Heart right ventricle (tissue), 16 donors: ENCODE measurements around the gene SRMS. TPM values are rescaled to one million over a fixed set of nuclear protein-coding genes. Genes with fewer than 3 reads are reported as not detected.

Source experiments
- ATAC-seq, 8 donors: fragments of 200-7000 bp; cut with Tn5 transposase; one replicate each; pipeline ENCODE4 v1.9.1; 2020; ENCODE audit warnings: mild to moderate bottlenecking in 8 of 8, moderate library complexity in 8 of 8, moderate number of reproducible peaks in 1 of 8
- DNase-seq, 2 donors: peaks; one replicate each; pipeline ENCODE4 v3.0.0-alpha.2; 2020
- H3K27ac ChIP-seq, 10 donors: fragments of 200-600 bp; sonication (generic) in 2 of 10; one replicate each; pipeline versions ENCODE4 v1.5.0 to v1.8.0; 2020 to 2022; ENCODE audit warnings: mild to moderate bottlenecking in 3 of 10
- H3K27me3 ChIP-seq, 7 donors: fragments of 200-600 bp; one replicate each; pipeline ENCODE4 v1.8.0; 2021 to 2022; ENCODE audit warnings: mild to moderate bottlenecking in 2 of 7
- H3K36me3 ChIP-seq, 9 donors: fragments of 200-600 bp; sonication (generic) in 1 of 9; one replicate each; pipeline versions ENCODE4 v1.5.0 to v1.8.0; 2020 to 2022; ENCODE audit warnings: mild to moderate bottlenecking in 2 of 9
- H3K4me1 ChIP-seq, 9 donors: fragments of 200-600 bp; sonication (generic) in 1 of 9; one replicate each; pipeline versions ENCODE4 v1.5.0 to v1.8.0; 2020 to 2022; ENCODE audit warnings: mild to moderate bottlenecking in 4 of 9
- H3K4me3 ChIP-seq, 10 donors: fragments of 200-600 bp; sonication (generic) in 2 of 10; one replicate each; pipeline versions ENCODE4 v1.5.0 to v1.8.0; 2020 to 2022; ENCODE audit warnings: mild to moderate bottlenecking in 7 of 10, moderate library complexity in 2 of 10
- H3K9me3 ChIP-seq, 11 donors: fragments of 200-600 bp in 10 of 11; sonication (generic) in 2 of 11; one replicate each; pipeline versions ENCODE4 v1.5.0 to v1.8.0; 2013 to 2022; ENCODE audit warnings: mild to moderate bottlenecking in 2 of 11, control low read depth in 1 of 11, moderate library complexity in 1 of 11
- WGBS, 2 donors: extraction: QIAGEN DNeasy Blood & Tissue Kit; methylation state at CpG; one replicate each; pipeline ENCODE4 v1.1.7; 2013; ENCODE audit warnings: inconsistent platforms in 1 of 2; 5-methylcytosine and 5-hydroxymethylcytosine counted together
- intact Hi-C, 10 donors: fragments of 100-400 bp; cut with DNase I; formaldehyde crosslinking; loops; one replicate each; pipeline versions ENCODE4 v1.11.1 to v1.14.2; 2022
- polyA plus RNA-seq, 2 donors: library from polyadenylated mRNA; stranded (reverse); fragments of 200-250 nt; gene quantifications; one replicate each; pipeline ENCODE4 v1.2.3, GENCODE V29; 2013
- total RNA-seq, 10 donors: library from RNA; stranded (reverse); fragmentation: NEBNext Ultra II Directional in 3 of 10; extraction: Animal tissue kit (Norgen Biotek cat#: 25700) in 3 of 10; gene quantifications; one replicate each; pipeline versions ENCODE4 v1.2.1 to v1.2.4, GENCODE V29; 2021 to 2023
- TF ChIP-seq, protein P1 (sequence below), 9 donors: fragments of 200-600 bp; sonication (generic) in 2 of 9; IDR thresholded peaks; one replicate each; pipeline versions ENCODE4 v1.5.0 to v1.8.0; 2021 to 2022; ENCODE audit warnings: antibody characterized with exemption in 9 of 9, mild to moderate bottlenecking in 5 of 9, moderate library complexity in 1 of 9
- donor health status: Arrhythmogenic right ventricular cardiomyopathy.
- donor health status: ischemic (EF 13 %, LVEDD 7.1; RV severe dilation, severe dysfunction).
- donor health status: healthy with polysubstance abuse.
- donor health status: DM: no; HTN: yes; CAD: no.
- donor health status: DM: no; HTN: no; CAD: no.
- donor health status: ischemic (EF 25% LVEDD 6.9; RV normal size, moderate dysfunction).
- donor health status: ischemic (EF 25% LVEDD 5.7; RV mildly dilated, moderate dysfunction).
- donor health status: healthy.
- donor health status: DM: yes; HTN: yes; CAD: no.
- donor health status: Ischemic cardiomyopathy.
- donor health status: ischemic (EF 35%, LVEDD 5.7; RV mildly dilated, moderate dysfunction).
- donor health status: nonischemic (EF 11% LVEDD 7.7; RV severe dilation, severe dysfunction).
- donor health status: DM: yes; HTN: yes; CAD: no.
- donor health status: PGD.
- donor health status: ischemic (EF 29% LVEDD 5.4; RV normal size, mild dysfunction).
- donor health status: nonischemic (EF 23%, LVEDD 6.1; RV moderate dilation, normal function).

SRMS gene
- total and polyA plus RNA-seq, 12 donors = not detected

DNA sequence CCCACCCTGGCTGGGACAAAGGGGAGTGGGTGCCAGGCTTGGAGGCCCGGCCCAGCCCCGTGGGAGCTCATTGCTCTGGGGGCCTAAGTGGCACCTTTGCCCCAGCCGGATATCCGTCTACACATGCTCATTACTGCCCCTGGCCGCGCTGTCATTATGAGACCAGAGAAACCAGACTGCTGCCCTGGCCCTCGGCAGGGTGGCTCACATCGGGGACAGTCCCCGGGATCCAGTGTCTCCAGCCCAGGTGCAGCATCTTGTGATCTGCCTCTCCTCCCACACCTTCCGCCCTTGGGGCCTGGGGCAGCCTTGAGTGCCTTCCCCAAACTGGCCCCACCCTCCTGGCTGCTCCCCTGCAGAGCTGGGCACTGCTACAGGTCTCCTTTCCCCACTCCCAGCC lies 4.9 kb downstream of the SRMS start:
- Histone ChIP-seq H3K36me3 (no peaks in the 10 kb centered on the region), H3K27ac (no peak overlapping the region), H3K27me3 (peaks cover 0 to 27% (median 11%) of the 10 kb centered on the region in 7 donors), H3K4me1 (peaks cover 0 to 13% (median 8%) of the 10 kb centered on the region in 9 donors), H3K9me3 (no peaks in the 10 kb centered on the region), H3K4me3 (no peak overlapping the region)
- TF ChIP-seq, protein P1, sequence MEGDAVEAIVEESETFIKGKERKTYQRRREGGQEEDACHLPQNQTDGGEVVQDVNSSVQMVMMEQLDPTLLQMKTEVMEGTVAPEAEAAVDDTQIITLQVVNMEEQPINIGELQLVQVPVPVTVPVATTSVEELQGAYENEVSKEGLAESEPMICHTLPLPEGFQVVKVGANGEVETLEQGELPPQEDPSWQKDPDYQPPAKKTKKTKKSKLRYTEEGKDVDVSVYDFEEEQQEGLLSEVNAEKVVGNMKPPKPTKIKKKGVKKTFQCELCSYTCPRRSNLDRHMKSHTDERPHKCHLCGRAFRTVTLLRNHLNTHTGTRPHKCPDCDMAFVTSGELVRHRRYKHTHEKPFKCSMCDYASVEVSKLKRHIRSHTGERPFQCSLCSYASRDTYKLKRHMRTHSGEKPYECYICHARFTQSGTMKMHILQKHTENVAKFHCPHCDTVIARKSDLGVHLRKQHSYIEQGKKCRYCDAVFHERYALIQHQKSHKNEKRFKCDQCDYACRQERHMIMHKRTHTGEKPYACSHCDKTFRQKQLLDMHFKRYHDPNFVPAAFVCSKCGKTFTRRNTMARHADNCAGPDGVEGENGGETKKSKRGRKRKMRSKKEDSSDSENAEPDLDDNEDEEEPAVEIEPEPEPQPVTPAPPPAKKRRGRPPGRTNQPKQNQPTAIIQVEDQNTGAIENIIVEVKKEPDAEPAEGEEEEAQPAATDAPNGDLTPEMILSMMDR (IDR thresholded peaks at IDR 0.05) = no peak
- intact Hi-C loops = loop anchor here in 1 of 10 donors (10.0 kb wide), 1 partner anchor 342 kb away; no protein-coding TSS in a partner anchor
- whole genome bisulfite sequencing, 2 donors = 83 to 87% methylated on average over 10 of the region's 10 CpGs
- ATAC-seq (no peak), DNase-seq (no peak)

DNA sequence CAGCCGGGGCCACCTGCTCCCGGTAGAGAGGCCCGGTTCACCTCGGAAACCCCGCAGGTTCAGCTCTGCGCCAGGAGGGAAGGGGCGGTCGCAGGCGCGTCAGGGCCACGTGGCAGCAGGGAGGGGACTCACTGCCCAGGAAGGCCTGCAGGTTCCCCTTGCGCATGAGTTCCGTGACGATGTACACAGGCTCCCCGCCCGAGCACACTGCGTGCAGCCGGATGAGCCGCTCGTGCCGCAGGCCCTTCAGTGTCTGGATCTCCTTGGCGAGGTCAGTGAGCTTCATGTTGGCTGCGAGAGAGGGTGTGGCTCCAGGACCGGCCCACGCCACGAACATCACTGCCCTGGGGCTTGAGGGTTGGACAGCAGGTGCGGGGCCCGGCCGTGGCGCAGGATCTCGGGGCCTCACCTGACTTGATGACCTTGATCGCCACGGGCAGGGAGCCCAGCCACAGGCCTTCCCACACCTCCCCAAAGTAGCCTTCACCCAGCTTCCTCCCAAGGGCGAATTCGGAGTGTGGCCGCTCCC lies 5.5 kb downstream of the SRMS start:
- no peak overlapping the region for H3K27ac ChIP-seq
- H3K27me3 ChIP-seq = peaks cover 0 to 21% (median 5%) of the 10 kb centered on the region in 7 donors
- H3K4me3 ChIP-seq = no peak overlapping the region
- no peak for DNase-seq
- intact Hi-C loops = loop anchor here in 1 of 10 donors (10.0 kb wide), 1 partner anchor 343 kb away; no protein-coding TSS in a partner anchor
- ATAC-seq = no peak
- WGBS, 2 donors = 84 to 87% methylated on average over 36 of the region's 36 CpGs
- TF ChIP-seq, protein P1 (IDR thresholded peaks at IDR 0.05) = no peak
- H3K9me3 ChIP-seq = no peaks in the 10 kb centered on the region
- H3K36me3 ChIP-seq = no peaks in the 10 kb centered on the region
- H3K4me1 ChIP-seq = peaks cover 0 to 19% (median 10%) of the 10 kb centered on the region in 9 donors

DNA sequence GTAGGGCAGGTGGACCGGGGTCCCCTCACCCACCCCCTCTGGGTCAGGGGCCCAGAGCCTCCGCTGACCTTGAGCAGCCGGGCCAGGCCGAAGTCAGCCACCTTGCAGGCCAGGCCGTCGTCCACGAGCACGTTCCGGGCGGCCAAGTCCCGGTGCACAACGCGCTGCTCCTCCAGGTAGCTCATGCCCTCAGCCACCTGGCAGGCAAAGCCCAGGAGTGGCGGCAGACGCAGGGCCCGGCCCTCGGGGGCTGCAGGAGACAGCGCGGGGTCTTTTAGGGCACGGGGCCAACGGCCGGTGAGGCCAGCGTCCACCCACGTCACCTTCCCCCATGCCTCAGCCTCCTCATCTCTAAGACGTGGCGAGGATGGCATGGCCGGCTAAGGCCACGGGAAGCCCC lies 6.2 kb downstream of the SRMS start:
- peaks cover 0 to 26% (median 10%) of the 10 kb centered on the region in 9 donors for H3K4me1 ChIP-seq
- ATAC-seq = no peak
- H3K27me3 ChIP-seq = peaks cover 0 to 14% (median 1%) of the 10 kb centered on the region in 7 donors
- H3K36me3 ChIP-seq = no peaks in the 10 kb centered on the region
- intact Hi-C loops = loop anchor here in 2 of 10 donors (2.0 to 10.0 kb wide), 2 partner anchors 343 to 433 kb away; no protein-coding TSS in a partner anchor
- no peaks in the 10 kb centered on the region for H3K9me3 ChIP-seq
- no peak for DNase-seq
- WGBS, 2 donors = 91 to 93% methylated on average over 20 to 28 of the region's 28 CpGs
- H3K4me3 ChIP-seq = no peak overlapping the region
- H3K27ac ChIP-seq = no peak overlapping the region
- TF ChIP-seq, protein P1 (IDR thresholded peaks at IDR 0.05) = no peak

DNA sequence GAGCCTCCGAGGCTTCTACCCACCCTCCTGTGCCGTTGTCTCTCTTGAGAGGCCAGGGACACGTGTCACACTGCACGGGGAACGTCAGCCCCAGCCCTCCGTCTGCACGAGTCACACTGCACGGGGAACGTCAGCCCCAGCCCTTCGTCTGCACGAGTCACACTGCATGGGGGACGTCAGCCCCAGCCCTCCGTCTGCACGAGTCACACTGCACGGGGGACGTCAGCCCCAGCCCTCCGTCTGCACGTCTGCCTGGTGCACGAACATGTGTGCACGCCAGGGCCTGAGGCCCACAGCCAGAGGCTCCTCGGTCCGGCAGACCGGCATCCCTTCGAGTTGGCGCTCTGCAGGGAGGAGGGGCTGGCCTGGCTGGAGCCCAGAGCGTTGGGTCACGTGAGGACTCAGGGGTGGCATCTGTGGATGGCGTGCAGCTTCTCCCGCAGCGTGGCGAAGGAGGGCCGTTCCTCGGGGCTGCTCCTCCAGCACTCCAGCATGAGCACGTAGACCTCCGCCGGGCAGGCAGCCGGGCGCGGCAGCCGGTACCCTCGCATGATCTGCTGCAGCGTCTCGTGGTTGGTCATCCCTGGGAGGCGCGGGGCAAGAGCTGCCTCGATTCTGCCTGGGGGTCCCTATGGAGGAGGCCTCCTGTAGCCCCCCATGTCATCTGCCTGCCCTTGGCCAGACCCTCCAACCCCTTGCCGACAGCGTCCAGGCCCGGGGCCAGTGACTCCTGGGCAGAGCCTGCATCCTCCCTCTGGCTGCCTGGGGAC lies 6.9 kb downstream of the SRMS start:
- Histone ChIP-seq H3K36me3 (no peaks in the 10 kb centered on the region), H3K4me3 (no peak overlapping the region), H3K4me1 (peaks cover 0 to 28% (median 10%) of the 10 kb centered on the region in 9 donors), H3K9me3 (no peaks in the 10 kb centered on the region), H3K27me3 (peaks cover 0 to 14% (median 4%) of the 10 kb centered on the region in 7 donors), H3K27ac (no peak overlapping the region)
- 62 to 68% methylated on average over 49 of the region's 49 CpGs for WGBS, 2 donors
- ATAC-seq (no peak), DNase-seq (no peak)
- TF ChIP-seq, protein P1 (IDR thresholded peaks at IDR 0.05) = no peak
- intact Hi-C loops = loop anchor here in 2 of 10 donors (2.0 to 10.0 kb wide), 2 partner anchors 344 to 434 kb away; no protein-coding TSS in a partner anchor
